Activated CD8-positive, alpha-beta T cell treated with anti-CD3 and anti-CD28 coated beads, Interleukin-2, amount 10 ng/mL, durations not matched to agents 7 days and 5 days (primary cell): Measurements from ENCODE around the gene NIPAL1. TPM values are rescaled to one million over a fixed set of nuclear protein-coding genes. Genes with fewer than 3 reads are reported as not detected.
"Not testable (repeated sequence)": the region's sequence is repeated elsewhere in the genome, so short reads cannot be mapped to it uniquely, and the experiment has no call there.

Source experiments
- ATAC-seq: fragments of 150-1000 bp; cut with Tn5 transposase; one replicate; pipeline ENCODE4 v1.10.0; 2021; ENCODE audit warnings: moderate library complexity
- CTCF ChIA-PET: fragments of 350-600 bp; sonication (Branson Sonifier 250); formaldehyde crosslinking; loops from one replicate; lab custom pipeline; 2021; ENCODE audit warnings: antibody characterized with exemption; lab: Charles Lee
- POLR2A ChIA-PET: fragments of 350-600 bp; sonication (Branson Sonifier 250); formaldehyde crosslinking; loops from one replicate; lab custom pipeline; 2021; ENCODE audit warnings: antibody characterized with exemption; lab: Charles Lee
- DNase-seq: peaks from one replicate; pipeline ENCODE4 v3.0.0-alpha.2; 2020
- H3K27ac Mint-ChIP-seq: one replicate; pipeline ENCODE4 v1.8.0; 2021; ENCODE audit warnings: mild to moderate bottlenecking, mixed read lengths
- H3K27me3 Mint-ChIP-seq: one replicate; pipeline ENCODE4 v1.8.0; 2021; ENCODE audit warnings: low read depth, mixed read lengths
- H3K36me3 Mint-ChIP-seq: one replicate; pipeline ENCODE4 v1.8.0; 2021; ENCODE audit warnings: low read depth, mixed read lengths
- H3K4me1 Mint-ChIP-seq: one replicate; pipeline ENCODE4 v1.8.0; 2021; ENCODE audit warnings: low read depth, mixed read lengths
- H3K4me3 Mint-ChIP-seq: one replicate; pipeline ENCODE4 v1.8.0; 2021; ENCODE audit warnings: mild to moderate bottlenecking, mixed read lengths
- H3K9me3 Mint-ChIP-seq: one replicate; pipeline ENCODE4 v1.8.0; 2022; ENCODE audit warnings: mixed read lengths; ENCODE audit not compliant: insufficient read depth
- total RNA-seq, 2 experiments: library from RNA; stranded (reverse); gene quantifications; one replicate each; pipeline ENCODE4 v1.2.3, GENCODE V29; 2021

The NIPAL1 gene
- 1 to 10 TPM; 1.1 TPM for total RNA-seq

DNA sequence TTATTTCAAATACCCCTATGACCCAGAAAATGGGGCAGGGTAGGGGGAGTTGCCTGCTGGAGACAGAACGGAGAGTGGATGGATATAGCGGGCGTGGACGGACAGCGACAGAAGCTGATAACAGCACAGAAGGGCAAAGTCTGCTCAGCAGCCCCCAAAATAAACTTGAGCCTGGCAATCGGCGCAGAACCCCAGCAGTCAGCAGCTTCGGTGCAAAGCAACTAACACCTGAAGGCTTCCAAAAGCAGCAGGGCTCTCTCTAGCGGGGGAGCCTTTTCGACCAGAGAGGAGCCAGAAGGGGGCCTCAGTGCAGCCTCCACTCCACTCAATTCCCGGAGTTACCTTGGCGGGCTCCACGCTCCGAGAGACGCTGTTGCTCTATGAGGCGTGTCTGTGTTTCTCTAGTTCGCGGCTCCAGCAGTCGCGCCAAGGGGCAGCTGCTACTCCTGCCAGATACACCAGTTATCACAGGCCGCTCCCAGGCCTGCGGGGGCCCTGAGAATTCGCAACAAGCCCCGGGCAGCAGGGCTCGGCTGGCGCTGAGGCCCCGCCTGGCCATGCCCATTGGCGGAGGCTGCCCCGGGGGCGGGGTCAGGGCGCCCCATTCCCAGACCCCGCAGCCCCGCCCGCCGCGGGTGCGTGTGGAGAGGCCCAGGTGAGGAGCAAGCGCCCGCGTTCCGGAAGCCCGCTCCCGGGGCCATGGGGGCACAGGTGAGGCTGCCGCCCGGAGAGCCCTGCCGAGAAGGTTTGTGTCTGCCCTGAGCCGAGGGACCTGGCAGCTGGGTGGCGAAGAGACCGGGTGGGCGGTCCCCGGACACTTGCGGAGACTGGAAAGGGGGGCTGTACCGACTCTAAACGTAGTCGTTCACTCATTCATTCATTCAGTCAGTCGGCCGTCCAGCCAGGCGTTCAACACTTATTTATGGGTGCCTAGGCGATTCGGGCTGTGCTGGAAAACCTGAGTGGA lies at the start of gene NIPAL1, which contains the start of gene CNGA1:
Gene NIPAL1, plus strand, starts transcription at position 632 of the 967 bp plus-strand sequence. Its CDS starts 68 bp downstream, at position 700.
Gene CNGA1, minus strand, starts transcription at position 541 of the 967 bp plus-strand sequence. CDS start 63,992 bp downstream, outside the sequence.
- DNase-seq: peak; percentile 66
- ChIA-PET POLR2A (no interaction called here), CTCF (interaction anchor here (0.7 to 1.5 kb wide), 3 partner anchors 18 to 123 kb away, joined by 3 to 4 read pairs (median 4); no protein-coding TSS in a partner anchor)
- peak within 1 kb of the TSS; percentile 76 for H3K4me3 Mint-ChIP-seq
- no peaks in the 10 kb centered on the region for H3K36me3 Mint-ChIP-seq
- peak; percentile 95 for ATAC-seq
- peaks cover 9% of the 10 kb centered on the region for H3K4me1 Mint-ChIP-seq
- peaks cover 21% of the 10 kb centered on the region for H3K27me3 Mint-ChIP-seq
- peaks cover 6% of the 10 kb centered on the region for H3K9me3 Mint-ChIP-seq
- H3K27ac Mint-ChIP-seq: no peak within 1 kb of the TSS

DNA sequence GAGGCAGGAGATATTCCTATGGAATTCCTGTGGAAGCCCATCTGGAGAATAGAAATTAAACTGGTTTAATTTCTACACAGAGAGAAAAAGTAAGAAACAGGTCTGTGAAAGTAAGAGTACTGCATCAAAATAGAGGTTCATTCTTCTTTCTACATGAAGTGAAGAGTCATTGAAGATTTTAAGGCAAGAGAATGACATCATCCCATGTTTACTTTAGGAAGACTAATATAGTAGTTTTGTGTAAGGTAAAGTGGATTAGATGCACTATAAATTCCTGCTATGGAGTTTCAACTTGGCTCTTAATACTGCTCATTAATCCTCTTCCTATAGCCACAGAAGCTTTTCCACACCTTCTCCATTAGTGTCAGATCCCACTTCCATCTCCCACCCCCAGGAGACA lies 47.7 kb upstream of the NIPAL1 start:
- Mint-ChIP-seq H3K36me3 (no peaks in the 10 kb centered on the region), H3K27ac (no peak overlapping the region), H3K27me3 (peaks cover 4% of the 10 kb centered on the region), H3K4me1 (no peaks in the 10 kb centered on the region), H3K4me3 (no peak overlapping the region), H3K9me3 (no peaks in the 10 kb centered on the region)
- DNase-seq (no peak), ATAC-seq (no peak)
- ChIA-PET CTCF (no interaction called here), POLR2A (no interaction called here)

GRCh38 chr4:47972181-47972580 lies 44.4 kb upstream of the NIPAL1 start:
- POLR2A ChIA-PET: no interaction called here
- DNase-seq: no peak
- no peaks in the 10 kb centered on the region for H3K4me1 Mint-ChIP-seq
- H3K27me3 Mint-ChIP-seq: peaks cover 4% of the 10 kb centered on the region
- no peak overlapping the region for H3K27ac Mint-ChIP-seq
- ATAC-seq: no peak
- H3K36me3 Mint-ChIP-seq: no peaks in the 10 kb centered on the region
- H3K4me3 Mint-ChIP-seq: no peak overlapping the region
- no peaks in the 10 kb centered on the region for H3K9me3 Mint-ChIP-seq
- CTCF ChIA-PET: no interaction called here

DNA sequence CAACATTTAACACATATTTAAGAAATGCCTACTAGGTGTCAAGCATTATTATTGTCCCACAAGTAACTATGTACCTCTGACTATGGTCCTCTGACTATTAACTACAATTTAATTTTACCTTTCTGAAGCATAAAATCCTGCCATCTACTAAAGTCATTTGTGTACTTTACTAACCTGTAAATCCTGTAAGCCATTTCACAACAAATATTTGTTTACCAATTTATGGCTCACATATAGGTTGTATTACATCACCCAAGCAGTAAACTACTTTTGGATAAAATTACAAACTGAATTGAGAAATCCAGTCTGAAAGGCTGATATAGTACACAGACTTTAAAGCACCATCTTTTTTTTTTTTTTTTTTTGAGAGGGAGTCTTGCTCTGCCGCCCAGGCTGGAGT lies 43.9 kb upstream of the NIPAL1 start:
- ChIA-PET CTCF (no interaction called here), POLR2A (no interaction called here)
- no peak for DNase-seq
- Mint-ChIP-seq H3K27me3 (peaks cover 4% of the 10 kb centered on the region), H3K36me3 (no peaks in the 10 kb centered on the region), H3K9me3 (no peaks in the 10 kb centered on the region), H3K4me1 (no peaks in the 10 kb centered on the region), H3K4me3 (no peak overlapping the region), H3K27ac (no peak overlapping the region)
- no peak for ATAC-seq

- no peak overlapping the region for H3K4me3 Mint-ChIP-seq
- H3K36me3 Mint-ChIP-seq: no peaks in the 10 kb centered on the region
- no peak for ATAC-seq
- no peak overlapping the region for H3K27ac Mint-ChIP-seq
- H3K4me1 Mint-ChIP-seq: no peaks in the 10 kb centered on the region
- no peak for DNase-seq
- no peaks in the 10 kb centered on the region for H3K9me3 Mint-ChIP-seq
- H3K27me3 Mint-ChIP-seq: peaks cover 4% of the 10 kb centered on the region
- CTCF ChIA-PET: no interaction called here
- POLR2A ChIA-PET: no interaction called here
Measured at GRCh38 chr4:47974566-47974965, 42.0 kb upstream of the NIPAL1 start.

GRCh38 chr4:47990145-47990544 lies 26.4 kb upstream of the NIPAL1 start:
- no peak for DNase-seq
- peaks cover 6% of the 10 kb centered on the region for H3K27me3 Mint-ChIP-seq
- peaks cover 11% of the 10 kb centered on the region for H3K4me1 Mint-ChIP-seq
- no peak overlapping the region for H3K4me3 Mint-ChIP-seq
- no peak for ATAC-seq
- no peaks in the 10 kb centered on the region for H3K36me3 Mint-ChIP-seq
- peaks cover 5% of the 10 kb centered on the region for H3K9me3 Mint-ChIP-seq
- H3K27ac Mint-ChIP-seq: no peak overlapping the region
- CTCF ChIA-PET: no interaction called here
- POLR2A ChIA-PET: no interaction called here

GRCh38 chr4:47992475-47992874 lies 24.1 kb upstream of the NIPAL1 start:
- DNase-seq, H3K27me3 Mint-ChIP-seq, POLR2A ChIA-PET, ATAC-seq, H3K9me3 Mint-ChIP-seq, H3K4me3 Mint-ChIP-seq, H3K36me3 Mint-ChIP-seq, H3K27ac Mint-ChIP-seq, CTCF ChIA-PET: not testable (repeated sequence)
- H3K4me1 Mint-ChIP-seq: peaks cover 11% of the 10 kb centered on the region

GRCh38 chr4:47996021-47996420 lies 20.6 kb upstream of the NIPAL1 start:
- Mint-ChIP-seq H3K9me3 (no peaks in the 10 kb centered on the region), H3K27me3 (no peaks in the 10 kb centered on the region), H3K4me3 (no peak overlapping the region), H3K27ac (no peak overlapping the region), H3K36me3 (no peaks in the 10 kb centered on the region), H3K4me1 (peaks cover 11% of the 10 kb centered on the region)
- ATAC-seq: no peak
- ChIA-PET CTCF (no interaction called here), POLR2A (no interaction called here)
- no peak for DNase-seq

DNA sequence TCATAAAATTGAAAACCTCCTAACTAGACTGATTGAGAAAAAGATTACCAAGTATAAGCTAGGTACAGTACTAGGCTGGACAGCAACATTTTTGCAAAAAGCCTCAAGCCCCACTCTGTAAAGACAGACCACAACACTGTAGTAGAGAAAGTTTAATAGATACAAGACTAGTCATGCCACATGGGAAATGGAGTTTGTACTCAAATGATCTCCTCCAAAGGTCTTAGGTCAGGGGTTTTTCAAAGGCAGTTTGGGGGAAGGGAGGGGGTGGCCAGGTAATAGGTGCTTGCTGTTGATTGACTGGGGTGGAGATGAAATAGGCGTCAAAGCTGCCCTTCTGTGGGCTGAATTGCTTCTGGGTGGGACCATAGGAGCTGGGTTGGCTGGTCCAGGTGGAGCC lies 14.3 kb upstream of the NIPAL1 start:
- Mint-ChIP-seq H3K27ac (no peak overlapping the region), H3K36me3 (peaks cover 3% of the 10 kb centered on the region), H3K9me3 (peaks cover 17% of the 10 kb centered on the region), H3K27me3 (no peaks in the 10 kb centered on the region), H3K4me1 (no peaks in the 10 kb centered on the region), H3K4me3 (no peak overlapping the region)
- ChIA-PET POLR2A (no interaction called here), CTCF (interaction anchor here (1.3 to 2.3 kb wide), 5 partner anchors 9 to 85 kb away, joined by 4 to 12 read pairs (median 5); no protein-coding TSS in a partner anchor)
- no peak for DNase-seq
- ATAC-seq: no peak

DNA sequence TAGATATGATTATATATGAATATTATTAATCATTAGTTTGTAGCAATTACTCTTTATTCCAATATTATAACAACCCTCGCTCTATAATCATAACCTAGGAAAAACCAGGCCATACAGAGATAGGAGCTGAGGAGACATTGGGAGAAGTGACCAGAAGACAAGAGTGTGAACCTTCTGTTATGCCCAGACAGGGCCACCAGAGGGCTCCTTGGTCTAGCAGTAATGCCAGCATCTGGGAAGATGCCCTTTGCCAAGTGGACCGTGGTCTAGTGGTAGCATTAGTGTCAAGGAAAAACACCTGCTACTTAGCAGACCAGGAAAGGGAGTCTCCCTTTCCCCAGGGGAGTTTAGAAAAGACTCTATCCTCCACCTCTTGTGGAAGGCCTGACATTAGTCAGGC lies 13.0 kb upstream of the NIPAL1 start:
- peak; percentile 42 for DNase-seq
- CTCF ChIA-PET: interaction anchor here (0.7 to 2.3 kb wide), 12 partner anchors 8 to 136 kb away, joined by 3 to 12 read pairs (median 4); no protein-coding TSS in a partner anchor
- not testable (repeated sequence) for ATAC-seq

DNA sequence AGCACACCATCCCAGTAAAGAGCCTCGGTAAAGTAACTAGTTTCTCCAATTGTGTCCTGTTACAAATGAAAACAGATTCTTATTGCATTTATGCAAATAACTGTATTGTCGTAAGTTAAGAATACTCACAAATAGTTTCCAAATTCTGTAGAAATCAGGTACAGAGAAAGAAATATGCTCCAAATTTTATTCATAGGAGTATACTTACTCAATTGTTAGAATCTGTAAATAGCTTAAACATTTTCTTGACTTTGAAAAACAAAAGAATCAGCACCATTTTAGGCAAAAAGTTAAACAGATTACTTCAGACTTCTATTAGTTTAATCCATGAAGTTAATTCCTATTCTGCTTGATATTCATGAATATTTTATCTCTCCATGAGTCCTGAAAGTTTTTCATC lies 10.8 kb upstream of the NIPAL1 start:
- Mint-ChIP-seq H3K9me3 (peaks cover 36% of the 10 kb centered on the region), H3K4me1 (no peaks in the 10 kb centered on the region), H3K27me3 (no peaks in the 10 kb centered on the region), H3K27ac (no peak overlapping the region), H3K36me3 (peaks cover 5% of the 10 kb centered on the region), H3K4me3 (no peak overlapping the region)
- ChIA-PET CTCF (no interaction called here), POLR2A (no interaction called here)
- DNase-seq: no peak
- no peak for ATAC-seq

More for the DNA sequence above, 13.0 kb upstream of the NIPAL1 start:
- H3K27me3 Mint-ChIP-seq, H3K36me3 Mint-ChIP-seq, H3K4me3 Mint-ChIP-seq, H3K4me1 Mint-ChIP-seq, H3K27ac Mint-ChIP-seq, POLR2A ChIA-PET: not testable (repeated sequence)
- H3K9me3 Mint-ChIP-seq: peaks cover 29% of the 10 kb centered on the region

DNA sequence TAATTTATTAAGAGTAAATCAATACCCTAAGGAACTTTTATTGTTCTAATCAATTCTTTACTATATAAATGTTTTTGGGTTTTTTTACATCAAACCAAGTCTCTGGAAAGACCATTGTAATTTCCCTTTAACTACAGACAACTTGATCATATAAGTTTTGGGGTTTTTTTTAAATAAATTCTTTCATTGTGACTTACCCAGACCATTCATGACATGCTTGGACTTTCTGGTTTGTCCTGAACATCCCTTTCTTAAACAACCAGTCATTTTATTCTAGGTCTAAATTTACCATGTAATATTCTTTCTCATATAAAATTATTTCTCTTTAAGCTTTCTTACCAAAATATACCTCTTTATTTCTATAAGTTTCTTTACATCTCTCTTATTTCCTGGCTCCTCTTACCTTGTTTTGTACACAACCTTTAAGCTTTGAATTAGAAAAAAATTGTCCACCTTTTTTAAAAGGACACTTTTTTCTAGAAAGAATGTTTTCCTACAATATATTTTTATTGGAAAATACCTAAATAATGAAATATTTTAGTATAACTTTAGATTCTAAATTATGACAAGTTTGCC lies 8.5 kb upstream of the NIPAL1 start:
- Mint-ChIP-seq H3K4me1 (no peaks in the 10 kb centered on the region), H3K27me3 (no peaks in the 10 kb centered on the region), H3K27ac (no peak overlapping the region), H3K4me3 (no peak overlapping the region), H3K9me3 (peaks cover 46% of the 10 kb centered on the region), H3K36me3 (peaks cover 5% of the 10 kb centered on the region)
- DNase-seq (no peak), ATAC-seq (no peak)
- ChIA-PET POLR2A (no interaction called here), CTCF (no interaction called here)
